ENCODE results near the gene HUWE1.

Gene HUWE1

GRCh38 chrX:53714580-53715345 is 28.2 kb upstream of the HUWE1 start:
- TF ChIP-seq POLR2AphosphoS5 (IDR thresholded peaks at IDR 0.05; ENCODE audit: low read depth, low read length) = no peak
- TF ChIP-seq FOXP2 (optimal IDR thresholded peaks at IDR 0.05; ENCODE audit: borderline replicate concordance, extremely low read depth, extremely low read length, insufficient read depth) = no peak
- TF ChIP-seq REST (IDR thresholded peaks at IDR 0.05; ENCODE audit: insufficient read depth in 1 of 2, low read depth in 2 of 2, low read length in 2 of 2) = no peak
- no peak for TF ChIP-seq TAF1 (IDR thresholded peaks at IDR 0.05; ENCODE audit: borderline replicate concordance, insufficient read depth, low read length)
- no peak for TF ChIP-seq SIN3A (IDR thresholded peaks at IDR 0.05; ENCODE audit: borderline replicate concordance, insufficient read depth, low read length)

GRCh38 chrX:53713987-53714579 is 27.6 kb upstream of the HUWE1 start:
- no peak for TF ChIP-seq FOXP2 (optimal IDR thresholded peaks at IDR 0.05; ENCODE audit: borderline replicate concordance, extremely low read depth, extremely low read length, insufficient read depth)
- no peak for TF ChIP-seq TAF1 (IDR thresholded peaks at IDR 0.05; ENCODE audit: borderline replicate concordance, insufficient read depth, low read length)
- TF ChIP-seq POLR2AphosphoS5 (IDR thresholded peaks at IDR 0.05; ENCODE audit: low read depth, low read length) = no peak
- no peak for TF ChIP-seq SIN3A (IDR thresholded peaks at IDR 0.05; ENCODE audit: borderline replicate concordance, insufficient read depth, low read length)
- no peak for TF ChIP-seq REST (IDR thresholded peaks at IDR 0.05; ENCODE audit: insufficient read depth in 1 of 2, low read depth in 2 of 2, low read length in 2 of 2)

- TF ChIP-seq FOXP2 (optimal IDR thresholded peaks at IDR 0.05; ENCODE audit: borderline replicate concordance, extremely low read depth, extremely low read length, insufficient read depth) (no peak), SIN3A (IDR thresholded peaks at IDR 0.05; ENCODE audit: borderline replicate concordance, insufficient read depth, low read length) (no peak), TAF1 (IDR thresholded peaks at IDR 0.05; ENCODE audit: borderline replicate concordance, insufficient read depth, low read length) (no peak), POLR2AphosphoS5 (IDR thresholded peaks at IDR 0.05; ENCODE audit: low read depth, low read length) (no peak), REST (IDR thresholded peaks at IDR 0.05; ENCODE audit: insufficient read depth in 1 of 2, low read depth in 2 of 2, low read length in 2 of 2) (no peak)
These were observed 24.9 kb upstream of the HUWE1 start for GRCh38 chrX:53711436-53711835.

- TF ChIP-seq FOXP2 (optimal IDR thresholded peaks at IDR 0.05; ENCODE audit: borderline replicate concordance, extremely low read depth, extremely low read length, insufficient read depth) (no peak), SIN3A (IDR thresholded peaks at IDR 0.05; ENCODE audit: borderline replicate concordance, insufficient read depth, low read length) (no peak), TAF1 (IDR thresholded peaks at IDR 0.05; ENCODE audit: borderline replicate concordance, insufficient read depth, low read length) (no peak), POLR2AphosphoS5 (IDR thresholded peaks at IDR 0.05; ENCODE audit: low read depth, low read length) (no peak), REST (IDR thresholded peaks at IDR 0.05; ENCODE audit: insufficient read depth in 1 of 2, low read depth in 2 of 2, low read length in 2 of 2) (no peak)
These were observed 18.3 kb upstream of the HUWE1 start for GRCh38 chrX:53704854-53705253.
